ENCODE results near the gene IL22RA1.

- TF ChIP-seq EP300 (IDR thresholded peaks at IDR 0.05; ENCODE audit: borderline replicate concordance in 1 of 2, control insufficient read depth in 1 of 2, low read depth in 2 of 2, low read length in 2 of 2) (no peak), CTCF (IDR thresholded peaks at IDR 0.05 in 2 of 3, conservative IDR thresholded peaks at IDR 0.05 in 1 of 3; ENCODE audit: control insufficient read depth in 2 of 3, extremely low read depth in 1 of 3, insufficient read depth in 1 of 3, low read depth in 3 of 3, low read length in 3 of 3) (no peak), RAD21 (IDR thresholded peaks at IDR 0.05; ENCODE audit: insufficient read depth, low read depth, low read length) (no peak), NFYB (IDR thresholded peaks at IDR 0.05; ENCODE audit: insufficient read depth, low read depth, low read length) (no peak), TAF1 (IDR thresholded peaks at IDR 0.05; ENCODE audit: borderline replicate concordance, low read depth, low read length) (no peak), POLR2A (IDR thresholded peaks at IDR 0.05; ENCODE audit: low read depth, low read length) (no peak), ZBTB33 (IDR thresholded peaks at IDR 0.05) (no peak), EZH2 (IDR thresholded peaks at IDR 0.05; ENCODE audit: borderline replicate concordance, control insufficient read depth, low read depth, low read length) (no peak), FOS (IDR thresholded peaks at IDR 0.05; ENCODE audit: borderline replicate concordance, extremely low read depth, insufficient read length) (no peak), ATF7 (IDR thresholded peaks at IDR 0.05; ENCODE audit: low read depth) (no peak), BCL3 (IDR thresholded peaks at IDR 0.05; ENCODE audit: borderline replicate concordance, insufficient read depth, low read depth, low read length, poor library complexity, severe bottlenecking) (no peak), ESRRA (IDR thresholded peaks at IDR 0.05; ENCODE audit: low read length) (no peak), GABPA (IDR thresholded peaks at IDR 0.05; ENCODE audit: low read depth) (no peak)
Measured at GRCh38 chr1:24117132-24117531, 25.8 kb downstream of the IL22RA1 start.
